Measurements from ENCODE around the gene GABRB1.

The GABRB1 gene

GRCh38 chr4:47155919-47156318, 124.6 kb downstream of the GABRB1 start:
- Histone ChIP-seq H3K27me3 (ENCODE audit: low read depth, low read length) (no peaks in the 10 kb centered on the region), H4K20me1 (ENCODE audit: insufficient read depth, low read length) (no peaks in the 10 kb centered on the region), H3K9ac (ENCODE audit: low read length) (no peak overlapping the region), H3K4me2 (ENCODE audit: low read length) (no peak overlapping the region), H3K36me3 (replicated peaks; ENCODE audit: low read depth, low read length) (no peaks in the 10 kb centered on the region), H2AFZ (ENCODE audit: low read depth, low read length) (no peak overlapping the region), H3K27ac (ENCODE audit: low read length) (no peak overlapping the region), H3K4me1 (ENCODE audit: low read length) (peaks cover 14% of the 10 kb centered on the region), H3K4me3 (ENCODE audit: low read length) (no peak overlapping the region), H3K9me3 (ENCODE audit: insufficient read depth, low read length) (no peaks in the 10 kb centered on the region), H3K79me2 (ENCODE audit: low read length) (no peaks in the 10 kb centered on the region)
- TF ChIP-seq EZH2phosphoT487 (IDR thresholded peaks at IDR 0.05; ENCODE audit: low read depth): no peak
- no peak for TF ChIP-seq CTCF (IDR thresholded peaks at IDR 0.05; ENCODE audit: low read depth, low read length)

GRCh38 chr4:47160095-47160494, 128.7 kb downstream of the GABRB1 start:
- no peaks in the 10 kb centered on the region for H3K79me2 ChIP-seq (ENCODE audit: low read length)
- no peaks in the 10 kb centered on the region for H4K20me1 ChIP-seq (ENCODE audit: insufficient read depth, low read length)
- H3K4me1 ChIP-seq (ENCODE audit: low read length): peaks cover 22% of the 10 kb centered on the region
- no peaks in the 10 kb centered on the region for H3K27me3 ChIP-seq (ENCODE audit: low read depth, low read length)
- no peak overlapping the region for H3K27ac ChIP-seq (ENCODE audit: low read length)
- no peak overlapping the region for H3K9ac ChIP-seq (ENCODE audit: low read length)
- H2AFZ ChIP-seq (ENCODE audit: low read depth, low read length): 0 out of 2 replicates have a peak overlapping the region, but pooled peaks have one; percentile 6
- H3K36me3 ChIP-seq (replicated peaks; ENCODE audit: low read depth, low read length): peaks cover 16% of the 10 kb centered on the region
- no peak overlapping the region for H3K4me3 ChIP-seq (ENCODE audit: low read length)
- H3K9me3 ChIP-seq (ENCODE audit: insufficient read depth, low read length): peaks cover 7% of the 10 kb centered on the region
- TF ChIP-seq EZH2phosphoT487 (IDR thresholded peaks at IDR 0.05; ENCODE audit: low read depth) (no peak), CTCF (IDR thresholded peaks at IDR 0.05; ENCODE audit: low read depth, low read length) (no peak)
- H3K4me2 ChIP-seq (ENCODE audit: low read length): peak overlapping the region; percentile 16

GRCh38 chr4:47167081-47168035, 136.0 kb downstream of the GABRB1 start:
- no peaks in the 10 kb centered on the region for H3K27me3 ChIP-seq (ENCODE audit: low read depth, low read length)
- no peak overlapping the region for H3K4me2 ChIP-seq (ENCODE audit: low read length)
- TF ChIP-seq EZH2phosphoT487 (IDR thresholded peaks at IDR 0.05; ENCODE audit: low read depth) (no peak), CTCF (IDR thresholded peaks at IDR 0.05; ENCODE audit: low read depth, low read length) (no peak)
- H3K27ac ChIP-seq (ENCODE audit: low read length): no peak overlapping the region
- no peak overlapping the region for H3K4me3 ChIP-seq (ENCODE audit: low read length)
- no peak overlapping the region for H3K9ac ChIP-seq (ENCODE audit: low read length)
- H3K36me3 ChIP-seq (replicated peaks; ENCODE audit: low read depth, low read length): peaks cover 16% of the 10 kb centered on the region
- peaks cover 7% of the 10 kb centered on the region for H3K9me3 ChIP-seq (ENCODE audit: insufficient read depth, low read length)
- H3K79me2 ChIP-seq (ENCODE audit: low read length): no peaks in the 10 kb centered on the region
- no peaks in the 10 kb centered on the region for H4K20me1 ChIP-seq (ENCODE audit: insufficient read depth, low read length)
- no peak overlapping the region for H2AFZ ChIP-seq (ENCODE audit: low read depth, low read length)
- H3K4me1 ChIP-seq (ENCODE audit: low read length): peaks cover 13% of the 10 kb centered on the region

- H4K20me1 ChIP-seq (ENCODE audit: insufficient read depth, low read length): no peaks in the 10 kb centered on the region
- H2AFZ ChIP-seq (ENCODE audit: low read depth, low read length): no peak overlapping the region
- no peak overlapping the region for H3K4me2 ChIP-seq (ENCODE audit: low read length)
- no peak for TF ChIP-seq CTCF (IDR thresholded peaks at IDR 0.05; ENCODE audit: low read depth, low read length)
- TF ChIP-seq EZH2phosphoT487 (IDR thresholded peaks at IDR 0.05; ENCODE audit: low read depth): no peak
- no peaks in the 10 kb centered on the region for H3K79me2 ChIP-seq (ENCODE audit: low read length)
- no peaks in the 10 kb centered on the region for H3K4me1 ChIP-seq (ENCODE audit: low read length)
- H3K27ac ChIP-seq (ENCODE audit: low read length): no peak overlapping the region
- H3K9me3 ChIP-seq (ENCODE audit: insufficient read depth, low read length): no peaks in the 10 kb centered on the region
- H3K27me3 ChIP-seq (ENCODE audit: low read depth, low read length): no peaks in the 10 kb centered on the region
- H3K9ac ChIP-seq (ENCODE audit: low read length): no peak overlapping the region
- H3K36me3 ChIP-seq (replicated peaks; ENCODE audit: low read depth, low read length): no peaks in the 10 kb centered on the region
- no peak overlapping the region for H3K4me3 ChIP-seq (ENCODE audit: low read length)
Observed at GRCh38 chr4:47184083-47184482, 152.7 kb downstream of the GABRB1 start.
